Omental fat pad (tissue), 4 donors: ENCODE results near the gene CFLAR. TPM values are rescaled to one million over a fixed set of nuclear protein-coding genes. Genes with fewer than 3 reads are reported as not detected.

ENCODE experiments used
- ATAC-seq: fragments of 150-250 bp; one replicate; pipeline ENCODE4 v1.9.1; 2016; ENCODE audit warnings: mild to moderate bottlenecking, moderate library complexity; ENCODE audit not compliant: low FRiP score
- DNase-seq: peaks from one replicate; pipeline ENCODE4 v3.0.0-alpha.2; 2019; ENCODE audit warnings: low spot score
- CTCF ChIP-seq, 3 donors: fragments of 450-650 bp; IDR thresholded peaks; one replicate each; pipeline ENCODE4 v1.5.1; 2016 to 2017; ENCODE audit warnings: antibody characterized with exemption in 3 of 3, mild to moderate bottlenecking in 3 of 3, moderate library complexity in 2 of 3
- total RNA-seq, 4 donors: library from RNA; depleted of rRNA; stranded (reverse); fragments of >200 nt; gene quantifications; one replicate each; pipeline ENCODE4 v1.1.0, GENCODE V29; 2016

Gene CFLAR
- total RNA-seq, 4 donors from 2014 or later: 204 to 455 (median 293) TPM

- no peak for TF ChIP-seq CTCF (IDR thresholded peaks at IDR 0.05)
- ATAC-seq (no peak), DNase-seq (no peak)
Observed at GRCh38 chr2:201201371-201201770, 85.4 kb downstream of the CFLAR start.

GRCh38 chr2:201203916-201204654 lies 88.1 kb downstream of the CFLAR start:
- DNase-seq (no peak), ATAC-seq (no peak)
- TF ChIP-seq CTCF (IDR thresholded peaks at IDR 0.05): no peak

- no peak for TF ChIP-seq CTCF (IDR thresholded peaks at IDR 0.05)
- DNase-seq: no peak
- no peak for ATAC-seq
Observed at GRCh38 chr2:201204655-201205514, 88.9 kb downstream of the CFLAR start.

- ATAC-seq (no peak), DNase-seq (no peak)
- TF ChIP-seq CTCF (IDR thresholded peaks at IDR 0.05): no peak
Observed at GRCh38 chr2:201205515-201205849, 89.5 kb downstream of the CFLAR start.

GRCh38 chr2:201208563-201209252 lies 92.7 kb downstream of the CFLAR start:
- no peak for TF ChIP-seq CTCF (IDR thresholded peaks at IDR 0.05)
- no peak for DNase-seq
- no peak for ATAC-seq

GRCh38 chr2:201215963-201216362 lies 100.0 kb downstream of the CFLAR start:
- DNase-seq (no peak), ATAC-seq (no peak)
- no peak for TF ChIP-seq CTCF (IDR thresholded peaks at IDR 0.05)
